ENCODE measurements around the gene IKZF3.

DNA sequence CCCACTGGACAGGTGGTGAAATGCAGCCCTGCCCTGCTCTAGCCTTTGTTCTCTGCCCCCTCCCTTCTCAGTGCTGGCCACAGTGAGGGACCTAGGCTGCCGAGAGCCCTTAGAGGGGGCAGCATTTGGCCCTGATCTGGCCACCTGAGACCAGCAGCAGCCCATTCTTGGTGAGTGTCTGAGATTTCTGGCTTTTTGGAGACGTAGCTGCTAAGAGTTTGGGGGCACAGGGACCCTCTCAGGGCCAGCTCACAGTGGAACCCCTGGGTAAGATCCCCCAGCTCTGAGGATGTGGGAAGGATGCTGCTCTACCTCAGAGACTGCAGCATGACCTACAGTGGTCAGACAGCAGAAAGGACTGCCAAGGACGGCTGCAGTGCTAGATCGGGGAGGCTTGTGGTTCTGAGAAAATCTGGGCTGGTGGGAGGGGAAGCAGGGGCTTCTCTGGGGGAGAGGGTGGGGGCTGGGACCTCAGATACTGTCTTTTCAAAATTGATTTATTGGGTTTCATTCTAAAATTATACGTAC lies 113.0 kb downstream of the IKZF3 start:
- TF ChIP-seq, protein P1, sequence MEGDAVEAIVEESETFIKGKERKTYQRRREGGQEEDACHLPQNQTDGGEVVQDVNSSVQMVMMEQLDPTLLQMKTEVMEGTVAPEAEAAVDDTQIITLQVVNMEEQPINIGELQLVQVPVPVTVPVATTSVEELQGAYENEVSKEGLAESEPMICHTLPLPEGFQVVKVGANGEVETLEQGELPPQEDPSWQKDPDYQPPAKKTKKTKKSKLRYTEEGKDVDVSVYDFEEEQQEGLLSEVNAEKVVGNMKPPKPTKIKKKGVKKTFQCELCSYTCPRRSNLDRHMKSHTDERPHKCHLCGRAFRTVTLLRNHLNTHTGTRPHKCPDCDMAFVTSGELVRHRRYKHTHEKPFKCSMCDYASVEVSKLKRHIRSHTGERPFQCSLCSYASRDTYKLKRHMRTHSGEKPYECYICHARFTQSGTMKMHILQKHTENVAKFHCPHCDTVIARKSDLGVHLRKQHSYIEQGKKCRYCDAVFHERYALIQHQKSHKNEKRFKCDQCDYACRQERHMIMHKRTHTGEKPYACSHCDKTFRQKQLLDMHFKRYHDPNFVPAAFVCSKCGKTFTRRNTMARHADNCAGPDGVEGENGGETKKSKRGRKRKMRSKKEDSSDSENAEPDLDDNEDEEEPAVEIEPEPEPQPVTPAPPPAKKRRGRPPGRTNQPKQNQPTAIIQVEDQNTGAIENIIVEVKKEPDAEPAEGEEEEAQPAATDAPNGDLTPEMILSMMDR (IDR thresholded peaks at IDR 0.05; ENCODE audit: low read depth, low read length), result no peak
- TF ChIP-seq EZH2phosphoT487 (IDR thresholded peaks at IDR 0.05; ENCODE audit: low read depth), result no peak
